GM04503 (cell line): ENCODE results near the gene DNAI1.

Source experiments
- DNase-seq: peaks from one replicate; pipeline ENCODE4 v3.0.0-alpha.2; 2012; ENCODE audit warnings: low read depth

The DNAI1 gene

DNA sequence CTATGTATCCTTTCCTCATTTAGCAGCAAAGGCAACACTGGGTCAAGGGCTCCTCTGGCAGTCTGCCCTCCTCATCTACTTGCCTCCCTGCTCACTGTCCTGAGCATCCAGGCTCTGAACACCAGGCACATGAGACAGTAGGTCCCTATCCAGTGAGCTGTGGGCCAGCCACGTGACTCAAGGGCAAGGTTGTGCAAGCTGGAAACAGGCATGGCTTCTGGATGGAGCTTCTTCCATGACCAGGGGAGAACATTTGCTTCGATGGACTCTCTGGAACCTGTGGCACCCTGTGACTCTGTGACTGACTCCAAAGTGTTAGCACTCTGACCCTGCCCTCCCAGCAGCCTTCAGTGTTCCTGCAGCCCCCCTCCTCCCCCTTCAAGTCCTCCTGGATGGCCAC, 33.0 kb downstream of the DNAI1 start:
- DNase-seq = no peak

DNA sequence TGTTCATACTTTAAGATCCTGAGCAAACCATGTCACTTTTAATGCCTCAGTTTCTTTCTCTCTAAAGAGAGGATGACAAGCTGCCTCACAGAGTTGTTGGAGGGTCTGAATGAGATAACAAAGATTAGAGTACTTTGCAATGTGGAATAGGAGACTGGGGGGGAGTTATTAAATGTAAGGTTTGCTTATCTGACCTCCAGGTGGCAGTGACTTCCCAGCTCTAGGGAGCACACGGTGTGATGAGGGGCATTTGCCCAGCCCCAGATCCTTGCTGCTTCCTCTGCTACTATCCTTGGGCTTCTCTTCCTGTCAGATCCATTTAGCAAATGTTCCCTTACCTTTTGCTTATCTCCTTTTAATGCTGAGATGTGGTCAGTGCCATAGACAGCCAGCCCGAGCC, 33.4 kb downstream of the DNAI1 start:
- no peak for DNase-seq

DNA sequence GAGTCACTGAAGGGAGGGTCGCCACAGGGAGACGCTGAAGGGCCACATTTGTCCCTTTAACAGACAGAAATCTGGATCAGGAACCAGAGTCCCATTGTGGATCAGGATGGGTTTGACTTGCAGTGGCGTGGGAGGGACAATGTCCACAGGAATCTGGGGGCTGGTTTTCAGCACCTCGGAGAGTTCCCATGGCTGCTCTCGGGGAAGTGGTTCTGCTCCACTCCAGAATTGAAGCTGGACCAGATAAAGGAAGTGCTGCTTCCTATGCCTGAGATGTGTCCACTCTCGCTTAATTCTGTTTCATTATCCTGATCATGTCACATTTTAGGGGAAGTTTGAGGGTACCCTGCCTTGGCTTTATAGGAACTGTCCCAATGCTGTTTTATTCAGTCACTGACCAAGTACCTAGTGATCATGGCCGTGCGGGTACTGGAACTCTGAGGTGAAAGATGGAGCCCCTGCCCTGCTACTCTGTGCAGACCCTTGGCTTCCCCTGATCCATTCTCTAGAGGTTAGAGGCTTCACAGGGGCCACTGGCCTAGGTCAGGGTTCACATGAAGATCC, 35.4 kb downstream of the DNAI1 start:
- no peak for DNase-seq

DNA sequence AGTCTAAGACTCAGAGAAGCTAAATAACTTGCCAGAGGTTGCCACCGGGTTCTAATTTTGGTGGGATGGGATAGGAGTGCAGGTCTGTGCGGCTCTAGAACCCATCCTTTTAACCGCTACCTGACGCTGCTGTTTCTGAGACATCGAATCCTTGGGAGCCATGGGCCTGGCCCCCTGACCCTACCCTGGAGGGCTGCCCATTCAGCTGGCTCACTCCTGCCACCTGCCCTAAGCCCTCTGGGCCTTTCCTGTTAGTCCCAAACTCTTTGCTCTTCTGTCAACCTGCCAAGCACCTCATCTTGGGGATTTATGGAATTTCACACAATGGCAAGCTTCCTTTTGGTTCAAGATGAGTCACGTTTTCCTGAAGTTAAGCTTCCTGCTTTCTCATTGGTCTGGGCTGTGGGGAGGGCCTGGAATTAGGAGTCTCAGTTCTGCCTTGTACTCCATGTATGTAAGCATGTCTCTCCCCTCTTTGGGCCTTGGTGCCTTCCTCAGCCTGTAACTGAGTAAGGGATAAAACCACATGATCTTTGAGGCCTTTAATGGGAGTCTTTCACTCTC, 37.6 kb downstream of the DNAI1 start:
- DNase-seq = no peak

DNA sequence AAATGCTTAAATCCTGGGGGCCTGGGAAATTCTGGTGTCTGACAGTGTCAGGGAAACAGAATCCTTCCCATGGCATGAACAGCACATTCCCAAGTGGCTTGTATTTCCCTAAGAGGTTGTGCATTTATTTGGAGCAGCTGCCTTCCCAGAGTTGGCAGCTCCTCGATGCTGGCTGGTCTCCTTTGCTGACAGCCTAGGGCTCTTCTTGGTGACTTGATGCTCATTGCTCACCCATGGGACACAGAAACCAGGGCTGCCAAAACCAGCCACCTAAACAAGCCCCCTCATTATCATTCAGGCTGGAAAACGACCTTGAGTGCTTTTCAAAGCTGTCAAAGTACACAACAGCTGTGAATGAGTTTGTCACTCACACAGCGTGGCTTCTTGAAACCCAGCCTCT, 39.9 kb downstream of the DNAI1 start:
- DNase-seq = no peak

DNA sequence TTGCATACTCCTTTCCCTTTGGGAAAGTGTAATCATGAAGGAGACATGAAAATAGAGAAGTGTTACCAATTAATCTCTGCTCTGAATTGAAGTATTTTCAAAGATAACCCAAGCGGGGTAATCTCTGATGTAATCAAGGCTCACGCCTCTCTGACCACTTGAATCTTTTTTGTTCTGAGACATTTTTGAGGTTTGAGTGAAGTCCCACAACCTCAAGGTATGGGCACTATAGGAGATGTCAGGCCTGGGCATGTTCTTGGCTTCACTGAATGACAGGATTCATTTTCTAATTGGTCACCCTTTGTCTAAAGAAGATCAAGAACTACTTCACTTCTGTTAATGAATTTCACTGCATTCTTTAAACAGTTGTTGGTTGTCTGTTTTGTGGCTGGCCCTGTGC, 40.5 kb downstream of the DNAI1 start:
- DNase-seq = no peak

DNA sequence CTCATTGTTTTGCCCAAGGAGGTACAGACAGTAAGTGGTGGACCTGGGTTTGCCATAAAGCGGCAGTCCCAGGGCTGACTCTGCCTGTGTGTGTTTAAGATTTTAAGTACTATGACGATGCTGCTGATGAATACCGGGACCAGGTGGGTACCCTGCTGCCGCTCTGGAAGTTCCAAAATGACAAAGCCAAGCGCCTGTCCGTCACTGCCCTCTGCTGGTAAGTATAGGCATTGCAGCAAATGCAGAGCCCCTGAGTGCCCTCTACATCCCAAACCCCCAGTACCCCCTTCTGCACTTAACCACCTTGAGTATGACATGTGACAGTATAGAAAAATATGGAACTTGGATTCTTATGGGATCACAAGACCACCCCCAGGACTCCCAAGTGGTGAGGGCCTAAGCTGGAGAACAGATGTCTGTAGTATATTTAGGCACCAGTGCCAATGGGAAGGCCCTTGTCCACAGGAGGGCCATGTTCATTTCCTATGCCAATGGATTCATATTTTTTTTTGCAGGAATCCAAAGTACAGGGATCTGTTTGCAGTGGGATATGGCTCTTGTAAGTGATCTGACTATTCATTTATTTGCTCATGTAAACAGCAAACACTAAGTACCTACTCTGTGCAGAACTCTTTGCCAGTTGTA, 42.1 kb downstream of the DNAI1 start:
- DNase-seq = no peak

DNA sequence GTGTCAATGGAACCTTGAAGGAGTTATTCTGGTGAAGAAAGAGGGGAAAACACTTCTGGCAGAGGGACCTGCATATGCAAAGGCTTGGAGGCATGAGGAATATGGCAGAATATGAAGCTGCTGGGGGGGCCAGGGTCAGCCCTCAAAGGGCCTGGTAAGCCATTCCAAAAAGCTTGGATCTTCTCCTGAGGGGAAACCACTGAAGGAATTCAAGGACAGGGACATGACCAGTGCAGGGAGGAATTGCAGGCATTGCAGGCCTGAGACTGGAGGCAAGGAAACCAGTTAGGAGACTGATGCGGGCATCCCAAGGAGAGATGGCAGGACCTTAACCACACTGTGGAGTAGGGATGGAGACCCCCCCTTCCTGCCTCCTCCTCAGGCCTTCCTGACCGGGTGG, 42.8 kb downstream of the DNAI1 start:
- DNase-seq = no peak

DNA sequence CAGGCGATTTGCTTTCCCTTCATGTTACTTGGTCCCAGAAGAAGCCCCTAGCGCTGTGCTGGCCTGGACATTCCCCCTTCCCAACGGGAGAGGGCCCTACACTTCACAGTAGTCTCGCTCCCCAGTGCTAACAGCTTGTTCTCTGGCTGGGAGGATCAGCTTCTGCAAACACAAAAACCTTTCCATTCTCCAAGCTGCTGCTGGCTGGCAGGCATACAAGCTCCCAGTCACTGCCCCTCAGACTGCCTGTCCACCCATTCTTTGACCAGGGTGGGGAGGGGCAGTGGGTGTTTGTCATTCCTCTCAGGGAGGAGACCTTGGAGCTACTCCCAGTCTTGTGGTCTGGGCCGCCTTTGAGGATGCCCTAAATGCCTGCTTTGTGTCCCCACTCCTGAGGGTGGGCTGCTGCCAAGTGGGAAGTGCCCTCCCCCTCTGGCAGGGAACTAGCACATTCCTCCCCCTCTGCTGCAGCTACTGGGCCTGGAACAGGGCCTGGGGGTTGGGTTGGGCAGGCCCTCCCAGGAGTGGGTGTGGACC, 43.4 kb downstream of the DNAI1 start:
- peak; percentile 61 for DNase-seq

DNA sequence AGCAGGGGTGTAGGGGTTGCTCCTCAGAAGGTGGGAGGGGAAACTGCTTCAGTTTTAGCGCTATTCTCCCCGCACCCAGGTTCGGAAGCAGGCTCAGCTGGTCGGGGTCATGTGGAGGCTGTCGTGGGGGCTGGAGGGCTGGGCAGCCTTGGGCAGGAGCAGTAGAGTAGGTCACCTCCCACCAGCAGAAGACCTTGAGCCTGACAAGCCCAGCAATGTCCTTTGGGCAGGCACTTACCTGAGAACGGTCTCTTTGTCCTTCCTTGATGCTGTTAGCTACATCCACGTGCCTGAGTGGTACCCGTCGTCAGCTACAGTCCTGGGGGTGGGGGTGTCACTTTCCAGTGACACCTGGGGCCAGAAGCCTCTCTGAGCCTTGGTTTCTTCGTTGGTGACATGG, 43.9 kb downstream of the DNAI1 start:
- DNase-seq = no peak

DNA sequence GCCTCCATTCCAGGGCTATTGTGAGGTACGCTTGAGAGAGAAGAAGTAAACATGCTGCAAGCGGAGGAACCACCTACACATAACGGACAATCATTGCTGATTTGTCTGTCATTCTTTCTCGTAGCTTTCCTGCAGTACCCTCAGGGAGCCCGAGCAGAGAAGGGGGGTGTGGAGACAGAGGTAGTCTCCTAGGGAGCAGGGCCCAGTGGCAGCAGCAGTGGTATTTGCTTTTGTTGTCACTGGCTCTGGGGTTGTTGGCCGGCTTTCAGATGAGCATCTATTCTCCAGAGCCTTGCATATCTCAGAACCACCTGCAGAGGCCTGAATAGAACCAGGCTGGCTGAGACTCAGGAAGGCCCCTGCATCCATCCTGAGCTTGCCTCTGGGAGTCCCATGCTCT, 44.3 kb downstream of the DNAI1 start:
- DNase-seq = no peak

DNA sequence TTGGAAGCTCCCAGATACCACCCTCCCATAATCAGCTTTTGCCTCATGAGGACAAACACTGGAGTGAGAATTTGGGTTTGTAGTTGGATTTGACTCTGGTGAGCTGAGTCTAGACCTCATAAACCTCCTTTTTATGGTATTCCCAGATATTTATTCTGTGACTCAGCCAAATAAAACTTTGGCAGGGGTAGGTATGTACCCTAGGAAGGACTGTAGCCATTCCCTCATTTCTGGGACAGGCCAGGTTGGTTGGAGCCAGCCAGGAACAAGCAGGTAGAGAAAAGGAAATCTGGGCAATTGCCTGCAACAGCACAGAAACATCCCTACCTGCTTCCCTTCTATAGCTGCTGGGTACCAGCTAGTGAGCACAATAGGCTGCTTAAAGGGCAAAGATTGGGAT, 44.8 kb downstream of the DNAI1 start:
- no peak for DNase-seq

DNA sequence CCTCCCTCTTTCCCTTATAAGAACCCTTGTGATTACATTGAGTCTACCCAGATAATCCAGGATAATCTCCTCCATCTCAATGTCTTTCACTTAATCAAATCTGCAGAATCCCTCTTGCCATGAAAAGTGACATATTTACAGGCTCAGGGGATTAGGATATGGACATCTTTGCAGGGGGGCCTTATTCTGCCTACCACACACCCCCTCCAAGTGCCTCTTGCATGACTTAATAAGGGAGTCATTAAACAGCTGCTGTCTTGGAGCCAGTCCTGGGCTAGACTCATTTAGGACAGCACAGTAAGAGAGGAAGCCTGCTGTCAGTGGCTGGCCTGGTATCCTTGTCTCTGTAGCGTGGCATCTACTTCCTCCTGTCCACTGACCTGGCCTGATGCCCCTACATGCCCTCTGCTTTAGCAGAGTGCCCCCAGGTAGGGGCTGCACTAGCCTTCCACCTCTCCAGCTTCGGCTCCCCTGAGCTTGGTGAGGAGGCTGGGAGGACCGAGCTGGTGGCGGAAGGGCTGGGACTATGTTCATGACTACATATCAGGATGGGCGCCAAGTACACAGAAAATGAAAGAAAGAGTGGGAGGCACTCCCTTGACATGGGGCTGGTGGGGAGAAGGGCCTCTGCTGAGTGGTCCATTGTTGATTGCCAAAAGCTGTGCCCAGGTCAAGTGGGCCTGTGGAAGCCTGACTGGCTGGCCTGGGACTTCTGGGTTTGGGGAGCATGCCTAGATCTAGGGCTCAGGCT, 46.9 kb downstream of the DNAI1 start:
- DNase-seq = no peak

DNA sequence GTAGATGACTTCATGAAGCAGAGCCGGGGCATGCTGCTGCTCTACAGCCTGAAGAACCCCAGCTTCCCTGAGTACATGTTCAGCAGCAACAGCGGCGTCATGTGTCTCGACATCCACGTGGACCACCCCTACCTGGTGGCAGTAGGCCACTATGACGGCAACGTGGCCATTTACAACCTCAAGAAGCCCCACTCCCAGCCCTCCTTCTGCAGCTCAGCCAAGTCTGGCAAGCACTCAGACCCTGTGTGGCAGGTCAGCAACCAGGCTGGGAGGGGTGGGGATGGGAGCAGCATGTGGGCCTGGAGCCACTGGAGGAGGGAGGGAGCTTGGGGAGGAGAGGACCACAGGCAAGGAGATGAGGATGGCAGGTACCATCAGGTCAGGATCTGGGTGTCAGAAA, 48.0 kb downstream of the DNAI1 start:
- no peak for DNase-seq

DNA sequence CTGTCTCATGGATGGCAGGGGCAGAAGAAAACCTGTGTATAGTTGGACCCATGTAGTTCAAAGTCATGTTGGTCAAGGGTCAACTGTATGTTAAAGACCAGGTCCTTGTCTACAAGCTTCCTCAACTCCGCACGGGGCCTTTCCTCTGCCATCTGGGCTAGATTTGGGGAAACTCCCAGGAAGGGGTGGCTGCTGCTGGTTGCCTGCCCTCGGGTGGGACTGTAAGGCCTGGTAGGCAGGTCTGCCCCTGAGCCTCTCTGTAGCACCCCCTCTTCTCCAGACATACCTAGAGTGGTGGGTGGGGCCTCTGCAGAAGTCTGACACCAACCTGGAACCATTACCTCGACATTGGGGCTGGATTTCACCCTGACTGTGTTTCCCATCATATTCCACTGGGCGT, 49.0 kb downstream of the DNAI1 start:
- DNase-seq = no peak

DNA sequence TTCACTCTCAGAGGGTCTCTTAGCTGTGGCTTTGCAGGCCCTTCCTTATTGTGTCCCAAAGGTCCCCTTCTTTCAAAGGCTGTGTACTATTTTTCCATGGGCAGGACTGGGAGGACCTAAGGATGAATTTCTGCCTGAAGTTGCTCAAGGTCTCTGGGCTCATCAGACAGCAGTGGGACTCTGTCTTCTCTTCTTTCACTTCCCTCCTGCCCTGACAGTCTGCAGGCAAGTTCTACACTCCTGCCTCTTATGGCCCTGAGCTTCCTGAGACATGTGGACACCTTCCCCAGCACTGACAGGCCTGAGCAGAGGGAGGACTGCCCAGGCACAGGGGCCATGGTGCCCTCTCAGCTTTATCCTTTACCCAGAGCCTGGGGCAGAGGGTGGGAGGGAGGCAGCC, 49.4 kb downstream of the DNAI1 start:
- DNase-seq = no peak

DNA sequence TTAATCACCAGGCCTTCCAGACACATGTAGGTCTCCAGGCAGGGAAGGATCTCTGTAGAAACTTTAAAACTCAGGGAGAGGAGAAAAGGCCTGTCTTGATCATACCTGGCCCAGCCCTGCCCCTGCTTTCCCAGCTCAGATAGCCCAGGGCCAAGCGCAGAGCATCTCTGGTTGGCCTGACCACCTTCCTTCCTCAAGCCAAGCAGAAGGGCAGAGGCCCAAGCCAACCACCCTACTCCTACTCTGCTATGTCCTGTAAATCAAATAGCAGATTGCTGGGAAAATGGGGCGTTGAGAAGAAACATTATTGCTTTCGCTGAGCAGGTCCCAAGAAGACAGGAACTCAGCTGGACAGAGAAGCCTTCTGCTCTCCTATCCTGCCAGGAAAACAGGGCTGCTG, 49.9 kb downstream of the DNAI1 start:
- DNase-seq = no peak

DNA sequence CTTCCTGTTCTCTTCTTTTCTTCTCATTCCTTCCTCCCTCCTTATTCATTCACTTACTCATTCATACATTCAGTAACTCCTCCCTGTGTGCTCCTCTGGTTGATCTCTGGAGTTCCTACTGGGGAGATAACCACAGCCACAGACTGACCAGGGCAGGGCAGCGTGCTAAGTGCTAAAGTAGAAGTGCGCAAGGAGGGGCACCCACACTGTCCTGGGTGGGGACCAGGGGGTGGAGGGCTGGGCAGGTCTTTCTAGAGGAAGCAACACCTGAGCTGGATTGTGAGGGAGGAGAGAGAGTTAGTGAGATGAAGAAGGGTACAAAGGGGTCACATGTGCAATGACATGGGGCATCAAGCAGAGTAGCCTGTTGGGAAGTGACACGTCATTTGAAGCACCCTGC, 50.3 kb downstream of the DNAI1 start:
- no peak for DNase-seq

DNA sequence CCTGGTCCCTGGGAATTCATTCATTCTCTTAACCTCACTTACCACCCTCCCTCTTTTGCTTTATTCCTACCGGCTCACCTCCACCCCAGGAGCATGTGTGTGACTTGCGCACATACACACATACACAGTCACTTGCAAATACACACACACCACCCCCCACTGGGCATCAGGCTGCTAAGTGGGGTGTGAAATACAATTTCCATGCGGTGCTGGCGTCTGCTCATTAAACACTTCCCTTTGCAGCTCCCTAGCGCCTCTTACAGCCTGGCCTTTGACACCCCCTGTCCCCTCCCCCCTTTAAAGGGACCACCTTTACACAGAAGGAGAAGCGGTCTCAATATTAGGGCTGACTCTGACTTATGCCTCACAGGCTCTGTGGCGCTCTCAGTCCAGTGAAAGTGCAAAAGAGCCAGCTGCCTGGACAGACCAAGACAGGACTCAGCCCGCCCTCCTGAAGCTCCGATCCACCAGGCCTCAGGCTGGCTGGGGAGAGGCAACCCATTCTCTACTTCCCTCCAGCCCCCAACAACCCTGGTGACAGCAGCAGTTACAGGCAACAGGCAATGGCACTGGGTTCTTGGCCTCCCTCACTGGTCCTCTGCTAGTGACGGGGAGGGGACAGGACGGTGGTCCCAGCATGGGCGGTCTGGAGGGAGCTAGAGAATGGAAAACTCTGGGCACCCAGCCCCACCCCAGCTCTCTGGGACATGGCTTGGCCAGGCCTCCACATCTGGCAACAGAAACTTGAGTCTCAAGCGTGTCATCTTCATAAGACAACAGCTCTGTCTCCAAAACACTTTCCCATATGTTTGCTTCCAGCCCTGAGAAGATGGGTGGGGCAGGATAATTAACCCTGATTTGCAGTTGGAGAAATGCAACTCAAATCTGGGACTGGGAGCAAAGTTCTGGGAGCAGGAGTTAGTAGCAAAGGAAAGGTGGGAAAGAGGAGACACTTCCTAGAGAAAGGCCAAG, 52.2 kb downstream of the DNAI1 start:
- DNase-seq = no peak

DNA sequence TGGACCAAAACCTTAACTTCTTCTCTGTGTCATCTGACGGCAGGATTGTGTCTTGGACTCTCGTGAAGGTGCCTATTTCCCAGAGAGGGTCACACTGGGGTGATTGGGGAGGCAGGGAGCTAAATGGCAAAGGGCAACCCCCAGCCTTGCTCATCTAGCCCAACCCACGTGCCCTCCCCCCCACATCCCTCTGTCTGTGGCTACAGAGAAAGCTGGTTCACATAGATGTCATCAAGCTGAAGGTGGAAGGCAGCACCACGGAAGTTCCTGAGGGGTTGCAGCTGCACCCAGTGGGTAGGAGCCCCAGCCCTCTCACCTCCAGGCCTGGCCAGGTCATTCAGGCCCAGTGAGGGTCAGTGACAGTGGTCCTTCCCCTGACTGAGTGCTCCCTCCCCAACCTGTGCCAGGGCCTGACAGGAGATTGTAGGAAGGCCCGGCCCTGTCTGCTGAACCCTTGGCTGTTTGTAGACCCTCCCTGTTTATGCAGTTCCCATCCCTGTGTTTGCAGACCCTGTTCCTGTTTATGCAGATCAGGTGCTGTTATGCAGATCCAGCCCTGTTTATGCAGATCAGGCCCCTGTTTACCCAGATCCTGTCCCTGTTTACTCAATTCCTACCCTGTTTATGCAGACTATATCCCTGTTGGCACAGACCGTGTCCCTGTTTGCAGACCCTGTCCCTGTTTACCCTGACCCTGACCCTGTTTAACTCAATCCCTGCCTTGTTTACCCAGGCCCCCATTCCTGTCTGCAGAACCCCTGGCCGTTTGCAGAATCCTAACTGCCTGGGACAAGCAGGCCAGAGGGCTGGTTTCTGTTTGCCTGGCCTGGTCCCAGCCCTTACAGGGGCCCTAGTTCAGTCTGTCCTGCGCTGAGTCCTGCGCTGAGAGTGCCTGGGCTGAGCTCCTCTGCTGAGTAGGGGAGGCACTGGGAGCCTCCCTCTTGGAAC, 53.8 kb downstream of the DNAI1 start:
- no peak for DNase-seq
